Esophagus muscularis mucosa (tissue), 4 donors: ENCODE results near the gene APOL6. TPM values are rescaled to one million over a fixed set of nuclear protein-coding genes. Genes with fewer than 3 reads are reported as not detected.
A peak's percentile ranks its signal among the peaks of the same experiment; 100 is the strongest.

ENCODE experiments used
- DNase-seq: peaks from one replicate; pipeline ENCODE4 v3.0.0-alpha.2; 2017; ENCODE audit errors: extremely low spot score
- H3K27ac ChIP-seq, 4 donors: fragments of 200-600 bp; sonication (generic); replicated peaks in 1 of 4; 1 replicate in 3 of 4; 2 replicates in 1 of 4; pipeline ENCODE4 v1.5.1; 2016 to 2019; ENCODE audit warnings: mild to moderate bottlenecking in 1 of 4
- H3K27me3 ChIP-seq, 4 donors: fragments of 200-600 bp; sonication (generic); one replicate each; pipeline versions ENCODE4 v1.5.1 to v1.6.0; 2016 to 2019
- H3K36me3 ChIP-seq, 4 donors: fragments of 200-600 bp; sonication (generic); one replicate each; pipeline ENCODE4 v1.5.1; 2016 to 2019
- H3K4me1 ChIP-seq, 4 donors: fragments of 200-600 bp; sonication (generic); one replicate each; pipeline ENCODE4 v1.5.1; 2016 to 2019
- H3K4me3 ChIP-seq, 4 donors: fragments of 200-600 bp; sonication (generic); 1 replicate in 2 of 4; 2 replicates in 2 of 4; pipeline ENCODE4 v1.5.1; 2016 to 2019; ENCODE audit warnings: mild to moderate bottlenecking in 4 of 4, moderate library complexity in 1 of 4
- H3K9me3 ChIP-seq, 4 donors: fragments of 200-600 bp; sonication (generic); 1 replicate in 3 of 4; 2 replicates in 1 of 4; pipeline ENCODE4 v1.5.1; 2016 to 2019
- CTCF ChIP-seq, 3 experiments: fragments of 200-600 bp in 2 of 3; fragments of 450-650 bp in 1 of 3; sonication (generic) in 2 of 3; IDR thresholded peaks; one replicate each; pipeline ENCODE4 v1.5.1; 2017 to 2019; ENCODE audit warnings: antibody characterized with exemption in 3 of 3, mild to moderate bottlenecking in 2 of 3, moderate library complexity in 1 of 3
- EP300 ChIP-seq: sonication (generic); formaldehyde crosslinking; IDR thresholded peaks from one replicate; pipeline ENCODE4 v1.6.1; 2017; ENCODE audit warnings: antibody characterized with exemption
- POLR2A ChIP-seq: fragments of 450-650 bp; IDR thresholded peaks from one replicate; pipeline ENCODE4 v1.6.1; 2017; ENCODE audit warnings: antibody characterized with exemption, moderate library complexity, mild to moderate bottlenecking, low read depth
- POLR2AphosphoS5 ChIP-seq, 2 donors: sonication (generic); formaldehyde crosslinking; IDR thresholded peaks; one replicate each; pipeline ENCODE4 v1.6.1; 2017; ENCODE audit warnings: antibody characterized with exemption in 2 of 2
- WGBS: methylation state at CpG from one replicate; pipeline ENCODE4 v1.1.5; 2018; 5-methylcytosine and 5-hydroxymethylcytosine counted together
- intact Hi-C: fragments of 100-400 bp; cut with DNase I; formaldehyde crosslinking; loops from one replicate; pipeline ENCODE4 v1.15.1; 2023
- total RNA-seq, 4 donors: library from RNA; depleted of rRNA; stranded (reverse); fragments of >200 nt; gene quantifications; one replicate each; pipeline versions ENCODE4 v1.1.0 to v1.2.1, GENCODE V29; 2016

APOL6 gene
- total RNA-seq, result 10 to 100 TPM; 10.1 to 21.0 (median 12.1) TPM

- Histone ChIP-seq H3K36me3 (no peaks in the 10 kb centered on the region), H3K27me3 (no peaks in the 10 kb centered on the region), H3K27ac (peak within 1 kb of the TSS; percentile 83 to 88 (median 86)), H3K9me3 (no peaks in the 10 kb centered on the region), H3K4me1 (peaks cover 21 to 46% (median 45%) of the 10 kb centered on the region in 4 donors), H3K4me3 (peak within 1 kb of the TSS; percentile 55 to 89 (median 76))
- intact Hi-C loops, result no loop called here
- WGBS, result 12% methylated on average over 17 of the region's 18 CpGs
- TF ChIP-seq EP300 (no peak), POLR2AphosphoS5 (IDR thresholded peaks at IDR 0.05) (peak; percentile 50 to 66)
- DNase-seq, result peak; percentile 92
Observed at GRCh38 chr22:35648066-35649025, at the start of gene APOL6. APOL6 (plus strand) TSS chr22:35648446; CDS start chr22:35656426, 7,980 bp downstream.

- no peaks in the 10 kb centered on the region for H3K27me3 ChIP-seq
- DNase-seq, result no peak
- TF ChIP-seq CTCF (IDR thresholded peaks at IDR 0.05) (no peak), POLR2AphosphoS5 (IDR thresholded peaks at IDR 0.05) (no peak), EP300 (no peak), POLR2A (no peak)
- intact Hi-C loops, result no loop called here
- no peaks in the 10 kb centered on the region for H3K9me3 ChIP-seq
- H3K4me3 ChIP-seq, result no peak overlapping the region
- 92% methylated on average over 4 of the region's 4 CpGs for WGBS
- peaks cover 0 to 13% (median 4%) of the 10 kb centered on the region in 4 donors for H3K4me1 ChIP-seq
- peaks cover 0 to 6% (median 0%) of the 10 kb centered on the region in 4 donors for H3K36me3 ChIP-seq
- no peak overlapping the region for H3K27ac ChIP-seq
Observed at GRCh38 chr22:35599364-35599763, 48.9 kb upstream of the APOL6 start.

- Histone ChIP-seq H3K9me3 (no peaks in the 10 kb centered on the region), H3K27ac (no peak overlapping the region), H3K27me3 (no peaks in the 10 kb centered on the region), H3K36me3 (peaks cover 0 to 6% (median 0%) of the 10 kb centered on the region in 4 donors), H3K4me1 (peaks cover 0 to 16% (median 9%) of the 10 kb centered on the region in 4 donors), H3K4me3 (no peak overlapping the region)
- WGBS, result 86% methylated on average over 12 of the region's 12 CpGs
- intact Hi-C loops, result no loop called here
- DNase-seq, result no peak
- TF ChIP-seq POLR2AphosphoS5 (IDR thresholded peaks at IDR 0.05) (no peak), CTCF (IDR thresholded peaks at IDR 0.05) (no peak), POLR2A (no peak), EP300 (no peak)
Observed at GRCh38 chr22:35600476-35600875, 47.8 kb upstream of the APOL6 start.

GRCh38 chr22:35601013-35601580 is 47.1 kb upstream of the APOL6 start:
- intact Hi-C loops, result no loop called here
- peaks cover 0 to 6% (median 0%) of the 10 kb centered on the region in 4 donors for H3K36me3 ChIP-seq
- peaks cover 6 to 23% (median 15%) of the 10 kb centered on the region in 4 donors for H3K4me1 ChIP-seq
- no peak overlapping the region for H3K4me3 ChIP-seq
- no peak overlapping the region for H3K27ac ChIP-seq
- WGBS, result 95% methylated on average over 5 of the region's 5 CpGs
- no peaks in the 10 kb centered on the region for H3K9me3 ChIP-seq
- no peaks in the 10 kb centered on the region for H3K27me3 ChIP-seq
- no peak for TF ChIP-seq POLR2A
- no peak for TF ChIP-seq POLR2AphosphoS5 (IDR thresholded peaks at IDR 0.05)
- no peak for TF ChIP-seq CTCF (IDR thresholded peaks at IDR 0.05)
- TF ChIP-seq EP300, result no peak
- DNase-seq, result no peak
